Tibial nerve (tissue), 4 donors: Measurements from ENCODE around the gene ACVR1B.

Experiments used
- CTCF ChIP-seq, 5 experiments: fragments of 200-600 bp in 3 of 5; fragments of 450-650 bp in 2 of 5; sonication (generic) in 3 of 5; IDR thresholded peaks; one replicate each; pipeline ENCODE4 v1.5.1; 2016 to 2019; ENCODE audit warnings: antibody characterized with exemption in 5 of 5, mild to moderate bottlenecking in 3 of 5, moderate library complexity in 2 of 5
- EP300 ChIP-seq, 2 donors: sonication (generic); formaldehyde crosslinking; IDR thresholded peaks; one replicate each; pipeline ENCODE4 v1.6.1; 2017; ENCODE audit warnings: antibody characterized with exemption in 2 of 2, mild to moderate bottlenecking in 1 of 2
- POLR2A ChIP-seq, 2 donors: fragments of 450-650 bp; IDR thresholded peaks; one replicate each; pipeline ENCODE4 v1.6.1; 2017; ENCODE audit warnings: antibody characterized with exemption in 2 of 2, mild to moderate bottlenecking in 2 of 2, moderate library complexity in 2 of 2

- TF ChIP-seq CTCF (IDR thresholded peaks at IDR 0.05) (no peak), POLR2A (IDR thresholded peaks at IDR 0.05) (no peak), EP300 (IDR thresholded peaks at IDR 0.05) (no peak)
Observed at GRCh38 chr12:52035926-52036325, 84.4 kb downstream of the ACVR1B start.
